Kasumi-1 (cell line): ENCODE results near the gene ACACA.
A peak's percentile ranks its signal among the peaks of the same experiment; 100 is the strongest.

Experiments
- DNase-seq, 2 experiments: peaks; one replicate each; lab custom pipeline; 2025; lab: John Stamatoyannopoulos, UW

ACACA gene

DNA sequence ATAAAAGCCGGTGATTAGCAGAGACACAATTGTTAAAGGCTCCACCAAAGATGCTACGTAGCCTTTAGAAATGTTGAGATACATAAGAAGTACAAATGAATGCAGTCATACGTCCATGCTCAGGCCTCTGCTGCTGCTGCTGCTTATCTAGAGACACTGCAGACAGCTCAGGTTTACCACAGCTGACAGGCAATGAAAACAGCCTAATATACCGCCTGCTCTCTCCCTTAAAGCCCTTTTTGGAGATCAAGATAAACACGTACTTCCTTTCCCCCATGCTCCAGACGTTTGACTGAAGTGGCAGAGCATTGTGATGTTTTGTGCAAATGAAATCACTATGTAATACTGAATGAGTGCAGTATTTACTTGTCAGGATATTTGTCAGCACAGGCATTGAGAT lies 272.6 kb downstream of the ACACA start:
- no peak for DNase-seq

GRCh38 chr17:37133136-37133535 lies 273.5 kb downstream of the ACACA start:
- DNase-seq = no peak

DNA sequence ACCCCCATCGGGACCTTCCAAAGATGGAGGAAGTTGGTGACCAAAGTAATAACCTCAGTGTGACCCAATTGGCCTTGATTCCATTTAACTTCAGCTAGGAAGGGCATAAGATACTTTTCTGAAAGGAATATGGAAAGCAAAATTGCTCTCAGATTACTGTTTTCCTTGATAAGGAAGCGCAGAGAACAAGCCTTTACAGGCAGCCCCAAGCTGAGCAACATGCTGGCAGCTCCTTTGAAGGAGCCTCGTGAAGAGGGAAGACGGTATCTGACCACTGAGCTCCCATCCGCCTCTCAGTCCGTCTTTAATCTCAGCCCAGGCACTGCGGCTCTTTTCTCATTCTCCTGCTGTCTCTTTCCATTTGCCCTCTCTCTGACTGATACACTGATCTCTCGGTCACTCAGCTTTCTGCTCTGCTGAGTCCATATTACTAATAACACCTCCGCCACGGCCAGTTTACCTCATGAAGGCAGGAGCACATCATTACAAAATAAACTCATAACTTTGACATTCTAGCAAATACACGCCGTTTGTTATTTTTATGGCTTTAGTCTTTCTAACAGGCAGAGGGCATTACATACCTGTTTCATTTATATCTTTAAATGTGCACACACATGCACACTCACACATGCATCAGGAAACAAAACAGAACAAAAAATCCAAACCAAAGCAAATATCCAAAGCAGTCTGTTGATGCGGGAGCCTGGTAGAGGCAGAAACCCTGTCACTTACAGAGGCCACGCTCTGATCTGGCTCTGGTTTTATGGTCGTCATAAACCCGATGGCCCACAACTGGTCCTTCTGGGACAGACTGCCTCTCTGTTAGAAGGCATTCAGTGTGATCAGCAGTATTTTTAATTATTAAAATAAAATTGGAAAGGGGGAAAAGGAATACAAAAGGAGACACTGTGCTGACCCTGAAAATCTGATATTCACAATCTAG lies 274.7 kb downstream of the ACACA start:
- no peak for DNase-seq

- no peak for DNase-seq
Measured at GRCh38 chr17:37130984-37131446, 275.6 kb downstream of the ACACA start.

GRCh38 chr17:37124821-37125173 lies 281.8 kb downstream of the ACACA start:
- DNase-seq = no peak

GRCh38 chr17:37123941-37124820 lies 282.5 kb downstream of the ACACA start:
- peak; percentile 74 to 86 for DNase-seq

- DNase-seq = no peak
Measured at GRCh38 chr17:37123386-37123785, 283.2 kb downstream of the ACACA start.

GRCh38 chr17:37121616-37122015 lies 285.0 kb downstream of the ACACA start:
- no peak for DNase-seq

DNA sequence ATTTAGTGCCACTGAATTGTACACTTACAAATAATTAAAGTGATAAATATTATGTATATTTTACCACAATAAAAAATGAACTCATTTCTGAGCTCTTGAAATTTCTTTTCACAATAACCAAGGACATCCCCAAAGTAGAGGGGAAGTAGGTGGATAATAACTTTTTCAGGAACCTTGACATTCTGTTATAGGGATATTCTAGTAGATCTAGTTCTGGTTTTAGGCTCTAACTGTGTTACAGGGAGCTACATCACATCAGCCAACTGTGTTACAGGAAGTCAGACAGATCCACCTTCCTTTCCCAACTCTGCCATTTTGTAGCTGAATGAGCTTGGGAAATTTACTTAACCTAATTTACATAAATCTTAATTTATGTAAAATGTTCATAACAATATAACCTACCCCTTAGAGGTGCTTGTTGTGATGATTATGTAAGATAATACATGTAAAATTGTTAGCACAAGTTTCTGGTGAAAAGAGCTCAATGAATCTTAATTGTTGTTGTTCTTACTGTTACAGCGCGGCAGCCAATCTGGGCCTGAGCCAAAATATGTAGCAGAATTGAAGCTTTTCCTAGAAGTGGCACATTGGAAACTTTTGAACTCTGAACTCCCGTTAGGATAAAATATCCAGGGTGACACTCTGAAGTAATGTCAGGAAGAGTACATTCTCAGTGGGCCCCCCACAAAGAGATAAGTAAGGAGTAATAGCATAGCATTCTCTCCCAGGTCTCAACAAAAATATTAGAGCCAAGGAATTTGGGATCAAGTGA lies 288.1 kb downstream of the ACACA start:
- DNase-seq = no peak

DNA sequence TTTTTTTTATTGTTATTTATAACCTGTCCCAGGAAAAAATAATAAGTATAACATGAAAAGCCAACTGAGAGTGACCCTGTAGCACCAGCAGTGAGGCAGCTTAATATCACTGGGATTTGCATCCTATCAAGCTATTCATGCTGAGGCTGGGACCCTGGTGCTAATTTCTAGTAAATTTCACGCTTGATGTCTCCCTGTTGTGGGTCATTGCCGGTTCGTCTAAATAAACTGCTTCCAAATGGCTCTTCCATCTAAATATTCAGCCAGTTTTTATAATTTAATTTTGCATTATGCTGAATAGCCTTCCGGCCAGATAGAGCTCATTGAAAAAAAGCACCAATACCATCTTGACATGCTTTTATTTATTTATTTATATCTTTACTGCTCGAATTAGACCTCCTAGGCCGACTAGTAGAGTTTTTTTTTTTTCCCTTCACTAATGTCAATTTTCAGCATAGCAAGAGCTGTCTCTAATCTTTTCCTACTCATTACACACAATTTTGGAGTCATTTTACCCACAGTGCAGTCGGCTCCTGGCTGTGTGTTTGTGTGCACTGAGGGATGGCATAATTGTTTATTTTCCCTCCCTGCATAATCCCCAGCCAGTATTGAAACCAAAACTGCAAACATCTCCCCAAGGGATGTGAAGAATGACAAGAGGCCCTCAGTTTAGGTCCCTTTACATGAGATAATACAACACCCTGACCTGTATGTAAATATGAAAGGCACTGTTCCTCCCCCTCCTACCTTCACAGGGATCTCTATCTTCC lies 289.1 kb downstream of the ACACA start:
- DNase-seq = no peak

- DNase-seq = no peak
Measured at GRCh38 chr17:37116671-37117185, 289.9 kb downstream of the ACACA start.

- no peak for DNase-seq
Measured at GRCh38 chr17:37111329-37111728, 295.3 kb downstream of the ACACA start.

DNA sequence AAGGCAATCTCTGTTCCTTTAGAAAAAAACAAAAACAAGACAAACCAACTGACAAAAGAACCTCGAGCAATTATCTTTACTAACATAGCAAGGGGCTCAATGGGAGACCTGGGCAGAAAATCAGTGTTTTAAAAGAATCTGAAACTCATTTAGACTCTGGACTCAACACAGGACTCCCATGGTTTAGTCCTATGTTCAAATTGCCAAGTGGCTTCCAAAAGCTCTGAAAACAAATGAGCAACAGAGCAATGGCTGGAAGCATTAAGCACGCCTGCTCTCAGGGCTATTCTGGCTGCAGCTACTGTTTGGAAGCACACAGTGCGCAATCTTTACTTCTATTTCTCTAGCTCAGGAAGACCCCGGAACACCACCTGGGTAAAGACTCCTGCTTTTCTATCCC lies 295.9 kb downstream of the ACACA start:
- no peak for DNase-seq

- DNase-seq = no peak
Measured at GRCh38 chr17:37109731-37110710, 296.6 kb downstream of the ACACA start.

DNA sequence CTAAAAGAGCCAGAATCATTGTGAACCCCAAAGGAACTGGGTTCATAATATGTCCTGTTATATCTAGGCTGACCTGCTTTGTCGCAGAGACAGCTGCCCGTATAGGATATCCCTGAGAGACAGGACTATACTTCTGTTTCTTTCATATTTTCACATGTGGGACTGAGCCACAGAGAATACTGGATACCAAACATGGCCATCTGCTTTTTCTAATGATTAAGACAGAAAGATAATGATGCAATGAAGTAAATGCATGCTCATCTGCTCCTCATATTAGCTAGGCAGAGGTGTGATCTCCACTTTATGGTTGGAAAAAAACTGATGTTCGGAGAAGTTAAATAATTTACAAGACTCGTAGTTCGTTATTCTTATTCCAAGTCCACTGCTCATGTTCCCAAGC lies 297.5 kb downstream of the ACACA start:
- no peak for DNase-seq

DNA sequence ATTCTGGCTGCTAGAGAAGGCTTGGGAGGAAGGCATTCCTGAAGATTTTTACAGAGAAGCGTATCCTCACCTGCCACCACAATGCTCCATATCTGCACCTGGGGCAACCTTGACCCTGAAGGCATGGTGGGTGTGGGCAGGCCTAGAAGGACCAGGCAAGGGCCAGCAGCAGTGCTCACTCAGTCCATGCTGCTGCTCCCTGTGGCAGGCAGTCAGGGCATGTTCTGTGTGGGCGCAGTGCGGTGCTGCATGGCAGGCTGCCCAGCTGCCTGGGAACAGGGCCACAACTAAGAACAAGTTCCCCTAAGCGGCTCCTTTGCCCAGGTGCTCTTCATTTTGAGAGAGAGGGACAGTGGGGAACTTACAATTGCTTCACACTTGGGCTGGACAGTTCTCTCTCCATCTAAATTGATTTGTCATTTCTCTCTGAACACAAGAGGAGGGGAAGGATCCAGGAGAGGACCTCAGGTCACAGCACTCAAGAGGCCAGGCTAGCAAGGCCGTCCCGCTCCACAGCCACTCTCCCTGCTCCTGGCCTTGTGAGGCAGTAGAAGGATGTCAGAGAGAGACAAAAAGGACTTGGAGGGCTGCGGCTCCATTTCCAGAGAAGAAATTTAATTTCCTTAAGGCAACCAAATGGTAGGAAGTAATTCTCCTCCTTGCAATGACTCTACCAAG lies 299.1 kb downstream of the ACACA start:
- no peak for DNase-seq

DNA sequence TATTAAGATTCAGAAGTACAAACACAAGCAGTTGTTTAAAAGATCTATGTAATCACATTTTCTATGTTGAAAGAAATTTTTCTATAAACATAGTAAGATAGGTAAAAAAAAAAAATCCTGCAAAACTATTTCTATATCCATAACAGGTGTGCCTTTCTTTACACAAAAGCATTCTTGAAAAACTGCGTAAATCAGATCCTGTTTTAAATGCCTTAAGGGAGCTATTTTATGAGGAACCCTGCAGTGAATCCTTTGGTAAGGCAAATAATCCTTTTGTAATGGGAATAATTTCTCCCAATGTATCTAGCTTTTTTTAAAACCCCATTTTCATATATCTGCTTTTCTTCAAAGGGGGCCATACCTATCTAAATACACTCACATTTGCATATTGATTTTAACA lies 300.6 kb downstream of the ACACA start:
- no peak for DNase-seq

DNA sequence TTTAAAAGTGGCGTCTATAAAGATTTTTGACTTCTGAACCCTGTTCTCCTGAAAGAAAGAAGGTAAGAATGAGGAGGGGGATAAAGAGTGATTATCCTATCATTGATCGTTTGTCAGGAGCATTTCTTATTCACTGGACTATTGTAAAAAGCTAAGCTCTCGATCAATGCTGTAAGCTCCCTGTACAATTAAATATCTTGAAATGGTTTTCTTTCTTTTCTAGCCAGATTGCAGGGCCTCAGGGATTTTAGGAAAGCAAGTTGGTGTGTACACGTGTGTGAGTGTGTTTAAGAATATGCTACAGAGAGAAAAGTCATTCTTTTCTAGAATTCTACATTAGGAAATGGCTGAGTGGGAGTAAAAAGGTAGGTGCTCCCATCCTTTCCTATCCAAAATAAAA lies 303.4 kb downstream of the ACACA start:
- no peak for DNase-seq

DNA sequence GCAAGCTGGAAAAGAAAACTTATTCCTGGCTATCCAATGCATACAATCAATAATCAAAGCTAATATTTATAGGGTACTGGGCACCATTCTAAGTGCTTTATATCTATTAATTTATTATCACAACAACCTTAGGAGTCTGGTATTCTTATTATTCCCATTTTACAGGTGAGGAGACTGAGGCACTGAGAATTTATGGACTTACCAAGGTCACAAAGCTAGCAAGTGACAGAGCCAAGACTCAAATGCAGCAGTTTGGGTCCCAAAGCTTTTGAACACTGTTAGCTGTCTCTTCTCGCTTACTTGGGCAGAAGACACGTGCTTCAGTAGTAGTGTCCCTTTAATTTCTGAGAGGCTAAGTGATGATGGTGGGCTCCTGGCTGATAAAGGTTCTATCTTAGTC lies 305.3 kb downstream of the ACACA start:
- DNase-seq = no peak
